Vagina (tissue), 2 donors: ENCODE data around the gene ATP2B2.

ENCODE experiments used
- CTCF ChIP-seq, 3 experiments: fragments of 450-650 bp in 2 of 3; fragments of 200-600 bp in 1 of 3; sonication (generic) in 1 of 3; IDR thresholded peaks; one replicate each; pipeline ENCODE4 v1.5.1; 2017 to 2019; ENCODE audit warnings: antibody characterized with exemption in 3 of 3, mild to moderate bottlenecking in 2 of 3, moderate library complexity in 2 of 3
- POLR2A ChIP-seq, 2 donors: fragments of 450-650 bp; IDR thresholded peaks; one replicate each; pipeline ENCODE4 v1.6.1; 2017; ENCODE audit warnings: antibody characterized with exemption in 2 of 2, mild to moderate bottlenecking in 2 of 2, moderate library complexity in 2 of 2
- POLR2AphosphoS5 ChIP-seq, 2 donors: sonication (generic); formaldehyde crosslinking; IDR thresholded peaks; one replicate each; pipeline ENCODE4 v1.9.0; 2017; ENCODE audit warnings: antibody characterized with exemption in 2 of 2, mild to moderate bottlenecking in 2 of 2, low read depth in 1 of 2; ENCODE audit not compliant: insufficient read depth in 1 of 2

- TF ChIP-seq CTCF (IDR thresholded peaks at IDR 0.05) = no peak
- no peak for TF ChIP-seq POLR2AphosphoS5 (IDR thresholded peaks at IDR 0.05; ENCODE audit: insufficient read depth in 1 of 2, low read depth in 1 of 2)
- no peak for TF ChIP-seq POLR2A (IDR thresholded peaks at IDR 0.05)
Observed at GRCh38 chr3:10368512-10368911, 136.9 kb downstream of the ATP2B2 start.
